ENCODE measurements around the gene GPX4. TPM values are rescaled to one million over a fixed set of nuclear protein-coding genes. Genes with fewer than 3 reads are reported as not detected.

GPX4 gene
- total and polyA plus RNA-seq, 2 donors (not counting 1 experiment from before 2014, with no cell fraction given): 213 to 317 TPM

DNA sequence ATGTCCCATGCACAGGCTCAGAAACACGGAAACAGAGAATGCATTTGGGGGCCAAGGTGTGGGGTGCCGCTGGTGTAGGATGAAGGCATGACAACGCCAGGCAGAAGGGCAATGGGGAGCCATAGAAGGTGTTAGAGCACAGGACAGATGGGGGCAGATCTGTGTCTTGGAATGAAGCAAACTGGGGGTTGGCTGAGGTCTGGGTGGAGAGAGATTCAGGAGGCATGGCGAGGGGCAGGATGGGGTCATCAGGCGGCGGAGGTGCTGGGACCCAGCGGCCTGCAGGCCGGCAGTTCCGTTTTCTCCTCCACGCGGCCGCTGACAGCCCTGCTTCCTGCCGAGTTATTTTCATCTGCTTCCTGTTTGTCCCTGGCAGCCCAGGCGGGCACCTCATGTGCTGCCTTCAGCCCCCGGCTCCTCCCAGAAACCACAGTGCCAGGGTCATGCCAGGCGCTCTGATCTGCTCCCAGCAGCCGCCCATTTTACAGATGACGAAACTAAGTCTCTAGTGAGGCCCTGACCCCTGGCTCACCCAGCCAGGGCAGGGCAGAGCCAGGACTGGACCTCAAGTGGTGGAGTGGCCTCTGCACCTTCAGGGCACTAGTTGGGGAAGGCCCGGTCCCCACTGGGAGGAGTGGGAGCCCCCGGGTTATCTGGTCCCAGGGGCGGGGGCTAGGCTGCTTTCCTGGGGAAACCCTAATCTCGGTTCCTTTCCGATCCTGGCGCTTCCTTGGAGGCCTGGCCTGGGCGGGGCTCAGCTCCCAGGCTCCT, 34.6 kb upstream of the GPX4 start:
- H3K4me3 ChIP-seq (ENCODE audit: control extremely low read depth in 1 of 5, extremely low read depth in 1 of 5, insufficient read depth in 1 of 5, low read depth in 2 of 5, low read length in 4 of 5): peak overlapping the region; percentile 65 to 99 (median 90)
- peak overlapping the region; percentile 97 for H3K27ac Mint-ChIP-seq
- POLR2A ChIA-PET: interaction anchor here (0.6 to 6.3 kb wide), 10 partner anchors 7 to 200 kb away, joined by 3 to 97 read pairs (median 10); partner anchors contain the start of genes CIRBP, CNN2, GPX4 and RNU6-2
- H3K4me1 ChIP-seq (ENCODE audit: control insufficient read depth in 2 of 2, insufficient read depth in 2 of 2, low read length in 2 of 2): peaks cover 66 to 83% of the 10 kb centered on the region in 2 donors
- DNase-seq: peak; percentile 85
- WGBS (ENCODE audit: insufficient coverage): 13% methylated on average over 25 of the region's 25 CpGs
- H3K27me3 ChIP-seq (replicated peaks in 1 of 4; ENCODE audit: control extremely low read depth in 1 of 4, control insufficient read depth in 3 of 4, insufficient read depth in 4 of 4, low read length in 3 of 4): no peaks in the 10 kb centered on the region
- peak overlapping the region; percentile 77 to 87 for H3K27ac ChIP-seq (ENCODE audit: low read length in 2 of 2)
- no peak overlapping the region for H2AFZ ChIP-seq (ENCODE audit: insufficient read depth, low read depth, low read length, poor library complexity, severe bottlenecking)
- peak overlapping the region; percentile 94 for H3K9ac ChIP-seq (ENCODE audit: low read length)
- H3K4me1 Mint-ChIP-seq: peaks cover 52% of the 10 kb centered on the region
- intact Hi-C loops (cut with micrococcal nuclease): loop anchor here (1.0 to 10.0 kb wide), 6 partner anchors 8 to 144 kb away; partner anchors contain the start of genes ARID3A, GPX4, RNU6-2 and TMEM259
- peaks cover 0 to 2% (median 0%) of the 10 kb centered on the region in 3 donors for H3K9me3 ChIP-seq (ENCODE audit: control extremely low read depth in 1 of 3, control insufficient read depth in 2 of 3, insufficient read depth in 1 of 3, low read length in 2 of 3)
- H3K4me3 Mint-ChIP-seq: peak overlapping the region; percentile 96
- peak; percentile 50 for ATAC-seq (ENCODE audit: low read depth)
- TF ChIP-seq, protein P1, sequence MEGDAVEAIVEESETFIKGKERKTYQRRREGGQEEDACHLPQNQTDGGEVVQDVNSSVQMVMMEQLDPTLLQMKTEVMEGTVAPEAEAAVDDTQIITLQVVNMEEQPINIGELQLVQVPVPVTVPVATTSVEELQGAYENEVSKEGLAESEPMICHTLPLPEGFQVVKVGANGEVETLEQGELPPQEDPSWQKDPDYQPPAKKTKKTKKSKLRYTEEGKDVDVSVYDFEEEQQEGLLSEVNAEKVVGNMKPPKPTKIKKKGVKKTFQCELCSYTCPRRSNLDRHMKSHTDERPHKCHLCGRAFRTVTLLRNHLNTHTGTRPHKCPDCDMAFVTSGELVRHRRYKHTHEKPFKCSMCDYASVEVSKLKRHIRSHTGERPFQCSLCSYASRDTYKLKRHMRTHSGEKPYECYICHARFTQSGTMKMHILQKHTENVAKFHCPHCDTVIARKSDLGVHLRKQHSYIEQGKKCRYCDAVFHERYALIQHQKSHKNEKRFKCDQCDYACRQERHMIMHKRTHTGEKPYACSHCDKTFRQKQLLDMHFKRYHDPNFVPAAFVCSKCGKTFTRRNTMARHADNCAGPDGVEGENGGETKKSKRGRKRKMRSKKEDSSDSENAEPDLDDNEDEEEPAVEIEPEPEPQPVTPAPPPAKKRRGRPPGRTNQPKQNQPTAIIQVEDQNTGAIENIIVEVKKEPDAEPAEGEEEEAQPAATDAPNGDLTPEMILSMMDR (IDR thresholded peaks at IDR 0.05): no peak
- no peak for TF ChIP-seq EZH2 (IDR thresholded peaks at IDR 0.05; ENCODE audit: borderline replicate concordance, insufficient read depth, low read depth, low read length, poor library complexity, severe bottlenecking)
- peaks cover 81% of the 10 kb centered on the region for H4K20me1 ChIP-seq (ENCODE audit: control insufficient read depth, insufficient read depth, low read length, poor library complexity, severe bottlenecking)
- no peaks in the 10 kb centered on the region for H3K27me3 Mint-ChIP-seq
- peaks cover 0 to 51% of the 10 kb centered on the region in 2 experiments for H3K36me3 ChIP-seq (replicated peaks in 1 of 2; ENCODE audit: control extremely low read depth in 1 of 2, control insufficient read depth in 1 of 2, extremely low read depth in 1 of 2, insufficient read depth in 2 of 2, low read length in 1 of 2)
- no peaks in the 10 kb centered on the region for H3K9me3 Mint-ChIP-seq (ENCODE audit: insufficient read depth)
- peak overlapping the region; percentile 91 for H3K4me2 ChIP-seq (replicated peaks; ENCODE audit: low read depth, low read length, poor library complexity, severe bottlenecking)
- peaks cover 72% of the 10 kb centered on the region for H3K79me2 ChIP-seq (ENCODE audit: control insufficient read depth, insufficient read depth, low read length)
- CTCF ChIA-PET: interaction anchor here (0.6 to 5.2 kb wide), 4 partner anchors 7 to 233 kb away, joined by 3 to 56 read pairs (median 6); no protein-coding TSS in a partner anchor

DNA sequence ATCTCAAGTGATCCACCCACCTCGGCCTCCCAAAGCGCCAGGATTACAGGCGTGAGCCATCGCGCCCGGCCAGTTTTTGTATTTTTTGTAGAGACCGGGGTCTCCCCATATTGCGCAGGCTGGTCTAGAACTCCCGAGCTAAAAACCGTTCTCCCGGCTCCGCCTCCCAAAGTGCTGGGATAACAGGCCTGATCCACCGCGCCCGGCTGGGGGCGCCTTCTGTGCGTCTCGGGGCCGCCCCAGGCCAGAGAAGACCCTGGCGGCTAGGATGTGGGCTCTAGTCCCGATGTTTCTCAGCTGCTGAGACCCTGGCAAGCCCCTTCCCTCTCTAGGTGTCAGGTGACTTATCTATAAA, 33.2 kb upstream of the GPX4 start:
- Histone ChIP-seq H3K9ac (ENCODE audit: low read length) (no peak overlapping the region), H3K27me3 (replicated peaks in 1 of 4; ENCODE audit: control extremely low read depth in 1 of 4, control insufficient read depth in 3 of 4, insufficient read depth in 4 of 4, low read length in 3 of 4) (no peaks in the 10 kb centered on the region), H3K4me3 (ENCODE audit: control extremely low read depth in 1 of 5, extremely low read depth in 1 of 5, insufficient read depth in 1 of 5, low read depth in 2 of 5, low read length in 4 of 5) (no peak overlapping the region), H3K27ac (ENCODE audit: low read length in 2 of 2) (peak overlapping the region in 1 of 2 donors; percentile 15), H2AFZ (ENCODE audit: insufficient read depth, low read depth, low read length, poor library complexity, severe bottlenecking) (no peak overlapping the region), H4K20me1 (ENCODE audit: control insufficient read depth, insufficient read depth, low read length, poor library complexity, severe bottlenecking) (peaks cover 78% of the 10 kb centered on the region), H3K4me1 (ENCODE audit: control insufficient read depth in 2 of 2, insufficient read depth in 2 of 2, low read length in 2 of 2) (peaks cover 64 to 81% of the 10 kb centered on the region in 2 donors), H3K4me2 (replicated peaks; ENCODE audit: low read depth, low read length, poor library complexity, severe bottlenecking) (peak overlapping the region; percentile 37), H3K79me2 (ENCODE audit: control insufficient read depth, insufficient read depth, low read length) (peaks cover 75% of the 10 kb centered on the region), H3K9me3 (ENCODE audit: control extremely low read depth in 1 of 3, control insufficient read depth in 2 of 3, insufficient read depth in 1 of 3, low read length in 2 of 3) (no peaks in the 10 kb centered on the region), H3K36me3 (replicated peaks in 1 of 2; ENCODE audit: control extremely low read depth in 1 of 2, control insufficient read depth in 1 of 2, extremely low read depth in 1 of 2, insufficient read depth in 2 of 2, low read length in 1 of 2) (peaks cover 0 to 61% of the 10 kb centered on the region in 2 experiments)
- DNase-seq (no peak), ATAC-seq (ENCODE audit: low read depth) (no peak)
- H3K4me1 Mint-ChIP-seq: peaks cover 44% of the 10 kb centered on the region
- H3K27ac Mint-ChIP-seq: peak overlapping the region; percentile 46
- ChIA-PET POLR2A (interaction anchor here (0.7 to 6.3 kb wide), 5 partner anchors 16 to 62 kb away, joined by 3 to 97 read pairs (median 3); no protein-coding TSS in a partner anchor), CTCF (interaction anchor here (0.5 kb wide), 1 partner anchor 38 kb away, joined by 3 read pairs; no protein-coding TSS in a partner anchor)
- no peaks in the 10 kb centered on the region for H3K9me3 Mint-ChIP-seq (ENCODE audit: insufficient read depth)
- intact Hi-C loops (cut with micrococcal nuclease): no loop called here
- WGBS (ENCODE audit: insufficient coverage): 98% methylated on average over 21 of the region's 21 CpGs
- no peak for TF ChIP-seq EZH2 (IDR thresholded peaks at IDR 0.05; ENCODE audit: borderline replicate concordance, insufficient read depth, low read depth, low read length, poor library complexity, severe bottlenecking)
- TF ChIP-seq, protein P1 (IDR thresholded peaks at IDR 0.05): no peak
- H3K4me3 Mint-ChIP-seq: no peak overlapping the region
- H3K27me3 Mint-ChIP-seq: no peaks in the 10 kb centered on the region
